ENCODE results near the gene IL16.
"Not testable (repeated sequence)": the region's sequence is repeated elsewhere in the genome, so short reads cannot be mapped to it uniquely, and the experiment has no call there.

Gene IL16

GRCh38 chr15:81196576-81197254, at the start of gene IL16:
IL16 (plus strand) TSS chr15:81196879; CDS start chr15:81225400, 28,521 bp downstream.
- DNase-seq (ENCODE audit: low spot score): no peak

DNA sequence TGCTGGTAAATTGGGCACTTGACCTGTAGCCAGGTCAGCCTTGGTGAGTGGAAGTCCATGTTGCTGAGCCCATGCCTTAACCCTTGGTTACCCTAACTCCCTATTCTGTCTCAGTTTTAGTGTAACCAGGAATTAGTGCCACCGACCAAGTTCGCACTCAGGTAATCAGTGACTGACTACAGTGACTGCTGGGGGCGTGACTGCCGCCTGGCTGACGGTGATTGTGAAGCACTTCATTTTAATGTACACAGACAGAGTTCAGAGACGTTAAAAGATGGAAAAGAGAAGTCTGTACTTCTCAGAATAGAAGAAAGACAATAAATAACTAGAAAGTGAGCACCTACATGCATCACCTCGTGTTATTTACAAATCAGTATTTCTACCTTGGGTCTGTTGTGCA, 45.3 kb upstream of the IL16 start:
- no peak for DNase-seq (ENCODE audit: low spot score)

- DNase-seq (ENCODE audit: low spot score): no peak
Measured at GRCh38 chr15:81152339-81152738, 44.3 kb upstream of the IL16 start.

GRCh38 chr15:81152799-81153198, 43.9 kb upstream of the IL16 start:
- DNase-seq (ENCODE audit: low spot score): no peak

- peak; percentile 12 for DNase-seq (ENCODE audit: low spot score)
Measured at GRCh38 chr15:81155375-81156218, 41.1 kb upstream of the IL16 start.

DNA sequence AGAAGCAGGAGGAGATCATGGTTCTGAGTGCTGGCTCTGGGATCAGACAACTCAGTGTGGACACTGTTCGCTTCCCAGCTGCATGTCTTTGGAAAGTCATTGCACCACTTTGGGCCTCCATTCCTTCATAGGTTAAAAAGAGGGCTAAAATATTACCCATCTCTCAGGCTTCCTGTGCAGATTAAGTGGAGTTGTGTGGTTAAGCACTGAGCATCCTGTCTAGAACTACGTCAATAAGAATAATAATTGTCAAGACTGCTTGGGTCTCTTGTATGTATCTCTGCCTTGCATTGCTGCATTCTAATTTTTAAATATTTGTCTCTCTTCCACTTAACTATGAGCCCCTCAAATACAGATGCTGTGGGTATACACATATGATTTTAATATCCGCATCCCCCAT, 40.4 kb upstream of the IL16 start:
- DNase-seq (ENCODE audit: low spot score): no peak

GRCh38 chr15:81157195-81157938, 39.3 kb upstream of the IL16 start:
- no peak for DNase-seq (ENCODE audit: low spot score)

- DNase-seq (ENCODE audit: low spot score): no peak
Measured at GRCh38 chr15:81157939-81158223, 38.8 kb upstream of the IL16 start.

DNA sequence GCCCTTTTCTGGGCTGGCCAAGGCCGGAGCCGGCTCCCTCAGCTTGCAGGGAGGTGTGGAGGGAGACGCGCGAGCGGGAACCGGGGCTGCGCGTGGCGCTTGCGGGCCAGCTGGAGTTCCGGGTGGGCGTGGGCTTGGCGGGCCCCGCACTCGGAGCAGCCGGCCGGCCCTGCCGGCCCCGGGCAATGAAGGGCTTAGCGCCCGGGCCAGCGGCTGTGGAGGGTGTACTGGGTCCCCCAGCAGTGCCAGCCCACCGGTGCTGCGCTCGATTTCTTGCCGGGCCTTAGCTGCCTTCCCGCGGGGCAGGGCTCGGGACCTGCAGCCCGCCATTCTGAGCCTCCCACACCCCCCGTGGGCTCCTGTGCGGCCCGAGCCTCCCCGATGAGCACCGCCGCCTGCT, 38.1 kb upstream of the IL16 start:
- not testable (repeated sequence) for DNase-seq (ENCODE audit: low spot score)

GRCh38 chr15:81160312-81161159, 36.1 kb upstream of the IL16 start:
- DNase-seq (ENCODE audit: low spot score): no peak

- no peak for DNase-seq (ENCODE audit: low spot score)
Measured at GRCh38 chr15:81161160-81161673, 35.5 kb upstream of the IL16 start.

DNA sequence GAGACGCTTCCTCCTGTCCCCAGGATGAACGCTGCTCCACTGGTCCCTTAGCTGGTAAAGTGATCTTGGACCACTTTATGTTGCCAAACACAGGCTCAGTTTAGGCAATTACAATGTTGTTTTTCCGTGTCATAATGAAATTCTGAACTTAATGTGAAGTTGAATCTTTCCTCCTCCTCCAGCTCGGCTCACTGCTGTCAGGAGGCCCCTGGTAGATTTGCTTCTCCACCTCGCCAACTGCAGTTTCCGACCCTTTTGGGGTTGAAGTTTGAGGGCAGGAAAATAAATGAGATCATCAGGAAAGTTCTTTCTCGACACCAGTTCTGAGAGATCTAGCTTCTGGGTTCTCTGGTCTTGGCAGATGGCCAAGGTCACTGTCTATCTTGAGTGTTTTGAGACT, 34.8 kb upstream of the IL16 start:
- DNase-seq (ENCODE audit: low spot score): no peak

- DNase-seq (ENCODE audit: low spot score): peak; percentile 10
Measured at GRCh38 chr15:81163961-81164800, 32.5 kb upstream of the IL16 start.

- no peak for DNase-seq (ENCODE audit: low spot score)
Measured at GRCh38 chr15:81165535-81165934, 31.1 kb upstream of the IL16 start.

- DNase-seq (ENCODE audit: low spot score): no peak
Measured at GRCh38 chr15:81166636-81167305, 29.9 kb upstream of the IL16 start.

- no peak for DNase-seq (ENCODE audit: low spot score)
Measured at GRCh38 chr15:81168131-81168526, 28.6 kb upstream of the IL16 start.

- no peak for DNase-seq (ENCODE audit: low spot score)
Measured at GRCh38 chr15:81168644-81169043, 28.0 kb upstream of the IL16 start.

- no peak for DNase-seq (ENCODE audit: low spot score)
Measured at GRCh38 chr15:81170511-81170910, 26.2 kb upstream of the IL16 start.

GRCh38 chr15:81171286-81171685, 25.4 kb upstream of the IL16 start:
- no peak for DNase-seq (ENCODE audit: low spot score)

GRCh38 chr15:81174125-81174791, 22.4 kb upstream of the IL16 start:
- no peak for DNase-seq (ENCODE audit: low spot score)

Data from hematopoietic multipotent progenitor cell treated with erythropoietin and hydrocortisone succinate and interleukin-3 and kit ligand, for 17 days (in vitro differentiated cells).